DMS79 treated with DMSO at 0.1 percent for 48 hours (cell line): ENCODE results near the gene CCDC77.

ENCODE experiments used
- DNase-seq: peaks from one replicate; lab custom pipeline; 2025; lab: John Stamatoyannopoulos, UW

Gene CCDC77

GRCh38 chr12:480831-481816 lies 79.7 kb downstream of the CCDC77 start:
- no peak for DNase-seq

- no peak for DNase-seq
Measured at GRCh38 chr12:482061-482460, 80.6 kb downstream of the CCDC77 start.

GRCh38 chr12:484096-484495 lies 82.7 kb downstream of the CCDC77 start:
- peak; percentile 13 for DNase-seq

DNA sequence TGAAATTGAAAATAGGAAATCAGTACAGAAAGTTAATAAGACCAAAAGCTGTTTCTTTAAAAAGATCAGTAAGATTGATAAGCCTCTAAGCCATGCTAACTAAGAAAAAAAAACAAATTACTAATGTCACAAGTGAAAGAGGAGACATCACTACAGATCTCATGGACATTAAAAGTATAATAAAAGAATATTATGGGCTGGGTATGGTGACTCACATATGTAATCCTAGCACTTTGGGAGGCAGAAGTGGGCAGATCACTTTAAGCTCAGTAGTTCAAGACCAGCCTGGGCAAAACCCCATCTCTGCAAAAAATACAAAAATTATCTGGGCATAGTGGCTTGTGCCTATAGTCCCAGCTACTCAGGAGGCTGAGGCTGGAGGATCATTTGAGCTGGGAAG lies 88.8 kb downstream of the CCDC77 start:
- no peak for DNase-seq
